Activated CD8-positive, alpha-beta memory T cell treated with anti-CD3 and anti-CD28 coated beads, Interleukin-2, amount 50 U/mL, for 4 hours (primary cell): ENCODE data around the gene CLEC16A.
"Not testable (repeated sequence)": the region's sequence is repeated elsewhere in the genome, so short reads cannot be mapped to it uniquely, and the experiment has no call there.

Source experiments
- DNase-seq: peaks from one replicate; pipeline ENCODE4 v3.0.0-alpha.2; 2020

The CLEC16A gene

GRCh38 chr16:10944249-10945064, at the start of gene CLEC16A:
CLEC16A (plus strand) TSS chr16:10944564; CDS start chr16:10944718, 154 bp downstream.
- peak; percentile 97 for DNase-seq

- DNase-seq: no peak
Observed at GRCh38 chr16:10895053-10895946, 49.1 kb upstream of the CLEC16A start.

- no peak for DNase-seq
Observed at GRCh38 chr16:10896165-10896564, 48.2 kb upstream of the CLEC16A start.

GRCh38 chr16:10896723-10897122, 47.6 kb upstream of the CLEC16A start:
- no peak for DNase-seq

GRCh38 chr16:10897134-10897533, 47.2 kb upstream of the CLEC16A start:
- DNase-seq: no peak

- DNase-seq: no peak
Observed at GRCh38 chr16:10902999-10903398, 41.4 kb upstream of the CLEC16A start.

- DNase-seq: no peak
Observed at GRCh38 chr16:10906482-10906881, 37.9 kb upstream of the CLEC16A start.

GRCh38 chr16:10906914-10907756, 37.2 kb upstream of the CLEC16A start:
- no peak for DNase-seq

GRCh38 chr16:10907757-10908045, 36.7 kb upstream of the CLEC16A start:
- no peak for DNase-seq

GRCh38 chr16:10911267-10911666, 33.1 kb upstream of the CLEC16A start:
- no peak for DNase-seq

GRCh38 chr16:10916534-10916933, 27.8 kb upstream of the CLEC16A start:
- no peak for DNase-seq

- DNase-seq: peak; percentile 82
Observed at GRCh38 chr16:10918294-10919002, 25.9 kb upstream of the CLEC16A start.

- no peak for DNase-seq
Observed at GRCh38 chr16:10919003-10919351, 25.4 kb upstream of the CLEC16A start.

GRCh38 chr16:10920726-10921427, 23.5 kb upstream of the CLEC16A start:
- DNase-seq: no peak

- DNase-seq: no peak
Observed at GRCh38 chr16:10921536-10922327, 22.6 kb upstream of the CLEC16A start.

- DNase-seq: no peak
Observed at GRCh38 chr16:10922328-10923145, 21.8 kb upstream of the CLEC16A start.

- DNase-seq: no peak
Observed at GRCh38 chr16:10923146-10923649, 21.2 kb upstream of the CLEC16A start.

- DNase-seq: no peak
Observed at GRCh38 chr16:10923650-10924214, 20.6 kb upstream of the CLEC16A start.

- DNase-seq: not testable (repeated sequence)
Observed at GRCh38 chr16:10925285-10925684, 19.1 kb upstream of the CLEC16A start.

GRCh38 chr16:10926094-10926493, 18.3 kb upstream of the CLEC16A start:
- no peak for DNase-seq
